ENCODE data around the gene UQCR11. TPM values are rescaled to one million over a fixed set of nuclear protein-coding genes. Genes with fewer than 3 reads are reported as not detected.
A peak's percentile ranks its signal among the peaks of the same experiment; 100 is the strongest.

UQCR11 gene
- polyA plus RNA-seq (2012; ENCODE audit: insufficient read depth, insufficient read length): 287 TPM

GRCh38 chr19:1605236-1606137 is at the start of gene UQCR11:
TSS of gene UQCR11 (minus strand) at chr19:1605462. CDS start at chr19:1605409, 53 bp downstream.
- peak within 1 kb of the TSS; percentile 76 for H3K4me3 ChIP-seq (ENCODE audit: low read length)
- peak; percentile 91 for DNase-seq (ENCODE audit: low read depth, low spot score)

GRCh38 chr19:1654178-1654792 is 49.0 kb upstream of the UQCR11 start:
- no peak for DNase-seq (ENCODE audit: low read depth, low spot score)
- no peak overlapping the region for H3K4me3 ChIP-seq (ENCODE audit: low read length)

- H3K4me3 ChIP-seq (ENCODE audit: low read length): peak overlapping the region; percentile 62
- no peak for DNase-seq (ENCODE audit: low read depth, low spot score)
Measured at GRCh38 chr19:1653300-1653628, 48.0 kb upstream of the UQCR11 start.

- H3K4me3 ChIP-seq (ENCODE audit: low read length): peak within 1 kb of the TSS; percentile 81
- DNase-seq (ENCODE audit: low read depth, low spot score): peak; percentile 98
Measured at GRCh38 chr19:1652471-1653299, 47.4 kb upstream of the UQCR11 start, which contains the start of gene TCF3. TSS of gene TCF3 (minus strand) at chr19:1652615. CDS start at chr19:1650248, 2,367 bp downstream.

GRCh38 chr19:1651568-1652291 is 46.5 kb upstream of the UQCR11 start:
- no peak for DNase-seq (ENCODE audit: low read depth, low spot score)

GRCh38 chr19:1650650-1651567 is 45.6 kb upstream of the UQCR11 start:
- DNase-seq (ENCODE audit: low read depth, low spot score): peak; percentile 78
- peak overlapping the region; percentile 81 for H3K4me3 ChIP-seq (ENCODE audit: low read length)

More at GRCh38 chr19:1651568-1652291, 46.5 kb upstream of the UQCR11 start:
- peak overlapping the region; percentile 81 for H3K4me3 ChIP-seq (ENCODE audit: low read length)

GRCh38 chr19:1649706-1650649 is 44.7 kb upstream of the UQCR11 start:
- peak overlapping the region; percentile 81 for H3K4me3 ChIP-seq (ENCODE audit: low read length)
- no peak for DNase-seq (ENCODE audit: low read depth, low spot score)

- no peak overlapping the region for H3K4me3 ChIP-seq (ENCODE audit: low read length)
- DNase-seq (ENCODE audit: low read depth, low spot score): no peak
Measured at GRCh38 chr19:1648920-1649541, 43.8 kb upstream of the UQCR11 start.

GRCh38 chr19:1648459-1648849 is 43.2 kb upstream of the UQCR11 start:
- no peak for DNase-seq (ENCODE audit: low read depth, low spot score)
- no peak overlapping the region for H3K4me3 ChIP-seq (ENCODE audit: low read length)

GRCh38 chr19:1647501-1648458 is 42.5 kb upstream of the UQCR11 start:
- no peak overlapping the region for H3K4me3 ChIP-seq (ENCODE audit: low read length)
- no peak for DNase-seq (ENCODE audit: low read depth, low spot score)

- H3K4me3 ChIP-seq (ENCODE audit: low read length): no peak overlapping the region
- DNase-seq (ENCODE audit: low read depth, low spot score): no peak
Measured at GRCh38 chr19:1646659-1647453, 41.6 kb upstream of the UQCR11 start.

- DNase-seq (ENCODE audit: low read depth, low spot score): no peak
- no peak overlapping the region for H3K4me3 ChIP-seq (ENCODE audit: low read length)
Measured at GRCh38 chr19:1646149-1646548, 40.9 kb upstream of the UQCR11 start.

GRCh38 chr19:1645299-1645698 is 40.0 kb upstream of the UQCR11 start:
- no peak for DNase-seq (ENCODE audit: low read depth, low spot score)
- no peak overlapping the region for H3K4me3 ChIP-seq (ENCODE audit: low read length)

- H3K4me3 ChIP-seq (ENCODE audit: low read length): no peak overlapping the region
- no peak for DNase-seq (ENCODE audit: low read depth, low spot score)
Measured at GRCh38 chr19:1644070-1644469, 38.8 kb upstream of the UQCR11 start.

Data from Jurkat, Clone E6-1 (cell line).